ENCODE measurements around the gene FRMD1.

Gene FRMD1

DNA sequence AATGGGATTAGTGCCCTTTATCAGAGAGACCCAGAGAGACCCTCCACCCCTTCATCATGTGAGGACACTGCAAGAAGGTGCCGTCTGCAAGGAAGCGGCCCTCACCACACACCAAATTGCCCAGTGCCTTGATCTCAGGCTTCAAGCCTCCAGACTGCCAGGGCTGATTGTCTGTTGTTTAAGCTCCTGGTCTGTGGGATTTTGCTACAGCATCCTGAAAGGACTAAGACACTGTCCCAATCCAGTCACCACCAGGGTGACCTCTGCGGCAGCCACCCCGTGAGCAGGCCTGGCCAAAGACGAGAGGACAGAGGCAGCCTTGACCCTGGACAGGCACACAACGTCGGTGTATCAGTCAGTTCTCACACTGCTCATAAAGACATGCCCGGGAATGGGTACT is 13.5 kb upstream of the FRMD1 start:
- Histone ChIP-seq H3K4me3 (ENCODE audit: low read depth in 1 of 2, low read length in 1 of 2) (no peak overlapping the region), H3K27ac (no peak overlapping the region), H3K27me3 (no peaks in the 10 kb centered on the region), H3K9me3 (no peaks in the 10 kb centered on the region), H3K4me1 (ENCODE audit: control insufficient read depth in 1 of 2, insufficient read depth in 1 of 2, low read depth in 1 of 2, low read length in 1 of 2) (no peaks in the 10 kb centered on the region), H3K36me3 (no peaks in the 10 kb centered on the region)
- TF ChIP-seq, protein P1, sequence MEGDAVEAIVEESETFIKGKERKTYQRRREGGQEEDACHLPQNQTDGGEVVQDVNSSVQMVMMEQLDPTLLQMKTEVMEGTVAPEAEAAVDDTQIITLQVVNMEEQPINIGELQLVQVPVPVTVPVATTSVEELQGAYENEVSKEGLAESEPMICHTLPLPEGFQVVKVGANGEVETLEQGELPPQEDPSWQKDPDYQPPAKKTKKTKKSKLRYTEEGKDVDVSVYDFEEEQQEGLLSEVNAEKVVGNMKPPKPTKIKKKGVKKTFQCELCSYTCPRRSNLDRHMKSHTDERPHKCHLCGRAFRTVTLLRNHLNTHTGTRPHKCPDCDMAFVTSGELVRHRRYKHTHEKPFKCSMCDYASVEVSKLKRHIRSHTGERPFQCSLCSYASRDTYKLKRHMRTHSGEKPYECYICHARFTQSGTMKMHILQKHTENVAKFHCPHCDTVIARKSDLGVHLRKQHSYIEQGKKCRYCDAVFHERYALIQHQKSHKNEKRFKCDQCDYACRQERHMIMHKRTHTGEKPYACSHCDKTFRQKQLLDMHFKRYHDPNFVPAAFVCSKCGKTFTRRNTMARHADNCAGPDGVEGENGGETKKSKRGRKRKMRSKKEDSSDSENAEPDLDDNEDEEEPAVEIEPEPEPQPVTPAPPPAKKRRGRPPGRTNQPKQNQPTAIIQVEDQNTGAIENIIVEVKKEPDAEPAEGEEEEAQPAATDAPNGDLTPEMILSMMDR (IDR thresholded peaks at IDR 0.05), result no peak

DNA sequence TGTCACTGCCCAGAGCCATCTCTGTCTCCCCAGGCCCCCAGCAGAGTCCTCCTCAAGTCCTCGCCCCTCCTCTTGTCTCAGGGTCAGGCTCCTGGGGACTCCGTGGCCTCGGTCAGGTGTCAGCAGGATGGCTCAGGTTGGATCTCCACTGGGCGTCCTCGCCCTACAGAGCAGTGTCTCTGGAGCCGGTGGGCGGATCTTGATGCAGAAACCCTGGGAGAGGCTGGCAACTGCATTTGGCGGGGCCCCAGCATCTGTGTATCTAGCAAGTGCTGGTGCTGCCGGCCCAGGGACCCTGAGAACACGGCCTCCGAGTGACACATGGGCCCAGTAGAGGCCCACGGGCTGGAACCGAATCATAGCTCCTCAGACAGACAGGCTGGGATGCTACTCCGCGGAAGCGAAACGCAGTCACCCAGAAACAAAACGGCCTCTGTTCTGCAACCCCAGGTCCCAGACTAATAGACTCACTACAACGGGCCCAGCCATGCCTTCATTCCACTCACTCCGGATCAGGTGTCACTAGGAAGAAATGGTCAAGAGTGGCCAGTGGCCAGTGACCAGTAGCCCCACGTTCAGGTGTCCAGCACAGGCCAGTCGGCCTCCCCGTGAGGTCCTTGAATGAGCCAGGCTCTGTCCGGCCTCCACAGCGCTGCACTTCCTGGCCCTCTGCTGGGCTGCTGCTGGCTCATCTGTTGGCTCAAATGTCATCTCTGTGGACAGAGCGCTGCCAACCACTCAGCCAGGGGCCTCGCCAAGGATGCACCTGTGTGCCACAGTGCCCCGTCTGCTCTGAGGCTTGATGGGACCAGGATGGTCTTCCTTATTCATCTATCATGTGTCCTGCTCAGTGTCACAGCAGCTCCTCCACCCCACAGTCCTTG is 12.6 kb upstream of the FRMD1 start:
- H3K27me3 ChIP-seq, result no peaks in the 10 kb centered on the region
- H3K27ac ChIP-seq, result no peak overlapping the region
- H3K36me3 ChIP-seq, result no peaks in the 10 kb centered on the region
- no peak overlapping the region for H3K4me3 ChIP-seq (ENCODE audit: low read depth in 1 of 2, low read length in 1 of 2)
- no peaks in the 10 kb centered on the region for H3K9me3 ChIP-seq
- H3K4me1 ChIP-seq (ENCODE audit: control insufficient read depth in 1 of 2, insufficient read depth in 1 of 2, low read depth in 1 of 2, low read length in 1 of 2), result no peaks in the 10 kb centered on the region
- TF ChIP-seq, protein P1 (IDR thresholded peaks at IDR 0.05), result no peak

DNA sequence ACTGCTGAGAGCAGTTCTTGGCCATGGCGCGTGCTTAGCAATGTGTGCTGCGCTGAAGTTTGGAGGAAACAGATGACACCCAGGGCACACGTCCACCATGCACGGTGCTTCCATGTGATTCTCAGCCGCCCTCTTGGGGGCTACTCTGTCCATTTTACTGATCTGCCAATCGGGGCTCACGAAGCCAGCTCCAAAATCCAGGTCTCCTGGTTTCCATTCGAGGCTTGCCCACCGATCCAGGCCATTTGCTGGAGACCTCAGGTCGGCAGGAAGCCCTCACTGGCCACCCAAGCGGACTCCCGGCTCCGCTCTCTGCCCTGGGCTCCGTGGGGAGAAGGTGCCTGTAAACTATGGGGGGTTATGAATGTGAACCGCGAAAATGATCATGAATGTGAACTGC is 11.7 kb upstream of the FRMD1 start:
- TF ChIP-seq, protein P1 (IDR thresholded peaks at IDR 0.05), result no peak
- no peaks in the 10 kb centered on the region for H3K9me3 ChIP-seq

DNA sequence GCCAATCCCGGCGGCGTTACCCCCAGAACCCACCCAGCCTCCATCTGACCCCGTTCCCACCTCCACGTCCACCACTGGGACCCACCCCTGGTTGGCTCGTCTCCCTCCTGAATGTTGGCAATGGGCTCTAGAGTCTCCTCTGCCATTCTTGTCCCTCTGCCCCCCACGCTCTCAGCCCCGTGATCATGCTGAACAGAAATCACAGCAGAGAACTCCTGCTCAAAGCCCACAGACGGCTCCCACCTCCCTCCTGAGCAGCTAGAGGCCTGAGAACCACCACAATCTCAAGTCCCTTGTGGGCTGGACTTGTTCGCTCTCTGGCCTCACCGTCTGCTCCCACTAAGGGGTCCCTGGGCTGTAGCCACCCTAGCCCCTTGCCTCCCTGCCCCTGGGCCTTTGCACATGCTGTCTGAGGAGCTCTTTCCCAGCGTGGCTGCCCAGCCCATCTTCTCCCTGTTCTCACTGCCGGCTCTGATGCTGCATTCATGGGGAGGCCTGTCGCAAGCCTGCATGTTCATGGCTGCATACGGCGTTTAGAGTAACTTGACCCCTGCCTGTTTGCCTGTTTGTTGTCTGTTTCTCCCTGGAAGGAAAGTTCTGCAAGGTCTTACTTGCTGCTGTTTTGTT is 11.2 kb upstream of the FRMD1 start:
- Histone ChIP-seq H3K9me3 (no peaks in the 10 kb centered on the region), H3K4me3 (ENCODE audit: low read depth in 1 of 2, low read length in 1 of 2) (no peak overlapping the region), H3K4me1 (ENCODE audit: control insufficient read depth in 1 of 2, insufficient read depth in 1 of 2, low read depth in 1 of 2, low read length in 1 of 2) (no peaks in the 10 kb centered on the region), H3K27me3 (no peaks in the 10 kb centered on the region), H3K27ac (no peak overlapping the region), H3K36me3 (no peaks in the 10 kb centered on the region)
- TF ChIP-seq, protein P1 (IDR thresholded peaks at IDR 0.05), result no peak

More for the DNA sequence above, 11.7 kb upstream of the FRMD1 start:
- no peaks in the 10 kb centered on the region for H3K27me3 ChIP-seq
- H3K4me3 ChIP-seq (ENCODE audit: low read depth in 1 of 2, low read length in 1 of 2), result no peak overlapping the region
- H3K36me3 ChIP-seq, result no peaks in the 10 kb centered on the region
- no peaks in the 10 kb centered on the region for H3K4me1 ChIP-seq (ENCODE audit: control insufficient read depth in 1 of 2, insufficient read depth in 1 of 2, low read depth in 1 of 2, low read length in 1 of 2)
- no peak overlapping the region for H3K27ac ChIP-seq

DNA sequence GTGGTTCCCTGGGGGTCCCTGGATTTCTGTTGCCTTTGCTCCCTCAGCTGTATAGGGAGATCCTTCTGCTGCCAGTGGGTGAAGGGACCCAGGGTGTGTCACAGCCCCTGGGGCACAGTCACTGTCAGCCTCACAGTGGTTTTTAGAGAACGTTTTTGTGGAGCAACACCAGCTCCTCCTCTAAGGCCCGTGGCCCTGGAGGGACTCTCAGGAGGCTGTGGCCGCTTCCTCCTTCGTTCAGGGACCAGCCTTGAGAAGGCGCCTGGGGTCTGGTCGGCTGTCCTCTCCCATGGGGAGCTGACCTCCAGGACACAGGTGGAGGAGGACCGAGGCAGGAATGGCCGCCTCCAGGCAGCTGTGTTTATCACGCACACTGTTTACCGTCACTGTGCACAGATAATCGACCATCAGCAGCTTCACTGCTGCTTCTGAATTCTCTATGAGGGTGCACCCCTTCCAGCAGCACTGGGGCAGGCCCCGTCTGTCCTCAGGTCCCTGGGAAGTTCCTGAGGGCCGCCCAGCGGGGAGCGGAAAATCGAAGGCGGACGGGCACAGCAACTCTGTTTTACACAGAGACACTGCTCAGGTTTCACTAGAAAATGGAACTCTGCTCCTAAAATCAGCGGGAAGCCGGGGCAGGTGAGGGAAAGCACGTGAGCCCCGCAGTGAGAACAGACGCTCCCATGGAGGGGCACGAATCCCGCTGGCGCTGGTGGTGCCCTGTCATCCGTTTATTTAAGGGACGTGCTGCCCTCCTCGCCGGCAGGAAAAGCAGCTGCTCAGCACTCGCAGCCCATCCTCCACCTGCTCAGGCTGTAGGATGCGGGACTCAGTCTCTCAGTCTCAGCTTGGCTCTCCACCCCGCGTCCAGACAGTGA is 10.4 kb upstream of the FRMD1 start:
- H3K9me3 ChIP-seq, result no peaks in the 10 kb centered on the region
- no peaks in the 10 kb centered on the region for H3K36me3 ChIP-seq
- H3K4me1 ChIP-seq (ENCODE audit: control insufficient read depth in 1 of 2, insufficient read depth in 1 of 2, low read depth in 1 of 2, low read length in 1 of 2), result no peaks in the 10 kb centered on the region
- TF ChIP-seq, protein P1 (IDR thresholded peaks at IDR 0.05), result no peak
- H3K4me3 ChIP-seq (ENCODE audit: low read depth in 1 of 2, low read length in 1 of 2), result no peak overlapping the region
- H3K27me3 ChIP-seq, result no peaks in the 10 kb centered on the region
- H3K27ac ChIP-seq, result no peak overlapping the region

Data from neutrophil (primary cell).